ENCODE measurements around the gene NDUFB7. TPM values are rescaled to one million over a fixed set of nuclear protein-coding genes. Genes with fewer than 3 reads are reported as not detected.
"Not testable (repeated sequence)": the region's sequence is repeated elsewhere in the genome, so short reads cannot be mapped to it uniquely, and the experiment has no call there.

Gene NDUFB7
- polyA plus RNA-seq, 1 of the 3 experiments (the other 2 are of a cell fraction) = 465 TPM

DNA sequence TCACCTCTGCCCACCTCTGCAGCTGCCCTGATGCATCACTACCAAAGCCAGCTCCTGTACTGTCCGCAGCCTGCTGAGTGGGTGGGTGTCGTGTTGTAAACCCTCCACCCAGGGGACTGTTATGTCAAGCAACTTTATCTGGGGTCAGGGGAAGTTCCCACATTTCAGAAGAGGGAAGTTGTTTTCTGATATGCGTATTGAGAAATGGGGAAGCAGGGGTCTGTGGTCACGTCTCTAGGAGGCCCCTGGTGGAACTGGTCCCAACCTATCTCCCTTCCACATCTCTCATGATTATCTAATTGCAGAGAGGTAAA is 42.2 kb upstream of the NDUFB7 start:
- no peaks in the 10 kb centered on the region for H3K9me2 ChIP-seq
- no peak for DNase-seq
- no peak for TF ChIP-seq RXRA (IDR thresholded peaks at IDR 0.05; ENCODE audit: borderline replicate concordance, low read depth)
- no peak for TF ChIP-seq YY1 (IDR thresholded peaks at IDR 0.05; ENCODE audit: low read depth)
- TF ChIP-seq, protein P1, sequence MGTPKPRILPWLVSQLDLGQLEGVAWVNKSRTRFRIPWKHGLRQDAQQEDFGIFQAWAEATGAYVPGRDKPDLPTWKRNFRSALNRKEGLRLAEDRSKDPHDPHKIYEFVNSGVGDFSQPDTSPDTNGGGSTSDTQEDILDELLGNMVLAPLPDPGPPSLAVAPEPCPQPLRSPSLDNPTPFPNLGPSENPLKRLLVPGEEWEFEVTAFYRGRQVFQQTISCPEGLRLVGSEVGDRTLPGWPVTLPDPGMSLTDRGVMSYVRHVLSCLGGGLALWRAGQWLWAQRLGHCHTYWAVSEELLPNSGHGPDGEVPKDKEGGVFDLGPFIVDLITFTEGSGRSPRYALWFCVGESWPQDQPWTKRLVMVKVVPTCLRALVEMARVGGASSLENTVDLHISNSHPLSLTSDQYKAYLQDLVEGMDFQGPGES (IDR thresholded peaks at IDR 0.05; ENCODE audit: low read depth, low read length) = no peak
- TF ChIP-seq ELF1 (IDR thresholded peaks at IDR 0.05) = no peak
- no peak for TF ChIP-seq FOXJ3 (CRISPR knock-in tag; IDR thresholded peaks at IDR 0.05)
- no peak for TF ChIP-seq TAF1 (IDR thresholded peaks at IDR 0.05; ENCODE audit: borderline replicate concordance, low read depth, low read length)
- CTCF ChIA-PET = no interaction called here
- peaks cover 4% of the 10 kb centered on the region; the same call in 1 of the 2 replicates for H3K9me3 ChIP-seq
- H3K27me3 ChIP-seq (ENCODE audit: insufficient read depth) = peaks cover 5% of the 10 kb centered on the region
- H3K27ac ChIP-seq (ENCODE audit: low read depth in 2 of 2, low read length in 1 of 2) = no peak overlapping the region
- no peaks in the 10 kb centered on the region for H3F3A ChIP-seq (replicated peaks; ENCODE audit: insufficient read depth)
- no peak overlapping the region for H3K4me3 ChIP-seq (ENCODE audit: low read depth in 2 of 2, low read length in 1 of 2)
- no peak overlapping the region for H3K9ac ChIP-seq
- POLR2A ChIA-PET = no interaction called here
- no peaks in the 10 kb centered on the region for H3K79me2 ChIP-seq (ENCODE audit: insufficient read depth)
- WGBS (ENCODE audit: low lambda C conversion rate) = 7% methylated on average over 4 of the region's 4 CpGs
- H4K20me1 ChIP-seq (ENCODE audit: insufficient read depth) = no peaks in the 10 kb centered on the region
- no peak overlapping the region for H2AFZ ChIP-seq (ENCODE audit: low read depth)
- H3K4me2 ChIP-seq = no peak overlapping the region
- no peaks in the 10 kb centered on the region for H3K4me1 ChIP-seq (ENCODE audit: control insufficient read depth in 1 of 2, insufficient read depth in 2 of 2, low read depth in 1 of 2, low read length in 1 of 2)
- no peaks in the 10 kb centered on the region for H3K36me3 ChIP-seq (replicated peaks in 1 of 2; ENCODE audit: control insufficient read depth in 1 of 2, insufficient read depth in 2 of 2, low read length in 1 of 2)

DNA sequence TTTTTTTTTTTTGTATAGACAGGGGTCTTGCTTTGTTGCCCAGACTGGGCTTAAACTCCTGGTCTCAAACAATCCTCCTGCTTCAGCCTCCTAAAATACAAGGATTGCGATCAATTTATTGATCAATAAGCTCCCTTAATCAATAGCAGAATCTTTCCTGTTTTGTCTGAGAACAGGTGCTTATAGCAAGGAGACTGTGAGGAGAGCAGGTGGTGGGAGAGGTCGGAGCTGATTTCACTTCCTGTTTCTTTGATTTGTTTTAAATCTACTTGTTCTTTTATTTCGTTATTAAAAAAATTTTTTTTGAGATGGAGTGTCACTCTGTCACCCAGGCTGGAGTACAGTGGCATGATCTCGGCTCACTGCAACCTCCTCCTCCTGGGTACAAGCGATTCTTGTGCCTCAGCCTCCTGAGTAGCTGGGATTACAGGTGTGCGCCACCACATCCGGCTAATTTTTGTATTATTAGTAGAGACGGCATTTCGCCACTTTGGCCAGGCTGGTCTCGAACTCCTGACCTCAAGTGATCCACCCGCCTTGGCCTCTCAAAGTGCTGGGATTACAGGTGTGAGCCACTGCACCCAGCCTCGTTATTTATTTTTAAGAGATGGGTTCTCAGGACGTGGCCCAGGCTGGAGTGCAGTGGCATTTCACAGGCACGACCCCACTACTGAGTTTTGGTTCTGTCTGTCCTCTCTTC is 41.7 kb upstream of the NDUFB7 start:
- H3K36me3 ChIP-seq (replicated peaks in 1 of 2; ENCODE audit: control insufficient read depth in 1 of 2, insufficient read depth in 2 of 2, low read length in 1 of 2); H3K27me3 ChIP-seq (ENCODE audit: insufficient read depth); H4K20me1 ChIP-seq (ENCODE audit: insufficient read depth); H3K4me2 ChIP-seq; H3K79me2 ChIP-seq (ENCODE audit: insufficient read depth); H3F3A ChIP-seq (replicated peaks; ENCODE audit: insufficient read depth); H3K4me1 ChIP-seq (ENCODE audit: control insufficient read depth in 1 of 2, insufficient read depth in 2 of 2, low read depth in 1 of 2, low read length in 1 of 2); POLR2A ChIA-PET; H3K9me3 ChIP-seq; H3K27ac ChIP-seq (ENCODE audit: low read depth in 2 of 2, low read length in 1 of 2); H2AFZ ChIP-seq (ENCODE audit: low read depth); H3K9ac ChIP-seq; H3K9me2 ChIP-seq; DNase-seq; CTCF ChIA-PET; H3K4me3 ChIP-seq (ENCODE audit: low read depth in 2 of 2, low read length in 1 of 2): not testable (repeated sequence)
- 10% methylated on average over 14 of the region's 14 CpGs for WGBS (ENCODE audit: low lambda C conversion rate)

DNA sequence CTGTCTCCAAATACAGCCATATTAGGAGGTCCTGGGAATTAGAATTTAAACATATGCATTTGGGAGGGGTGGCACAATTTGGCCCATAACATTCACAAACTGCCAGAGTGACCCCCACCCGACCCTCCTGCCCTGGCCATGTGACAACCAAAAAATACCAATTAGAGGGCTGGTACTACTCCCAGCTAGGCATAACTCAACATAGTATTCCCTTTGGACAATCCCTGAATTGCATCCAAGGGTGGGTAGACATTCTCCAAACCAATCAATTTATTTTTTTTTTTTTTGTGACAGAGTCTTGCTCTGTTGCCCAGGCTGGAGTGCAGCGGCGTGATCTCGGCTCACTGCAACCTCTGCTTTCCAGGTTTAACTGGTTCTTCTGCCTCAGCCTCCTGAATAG is 40.8 kb upstream of the NDUFB7 start:
- no peak for DNase-seq
- no peaks in the 10 kb centered on the region for H3K9me2 ChIP-seq
- H2AFZ ChIP-seq (ENCODE audit: low read depth) = no peak overlapping the region
- no peaks in the 10 kb centered on the region for H4K20me1 ChIP-seq (ENCODE audit: insufficient read depth)
- H3K27me3 ChIP-seq (ENCODE audit: insufficient read depth) = peaks cover 5% of the 10 kb centered on the region
- ChIA-PET CTCF (no interaction called here), POLR2A (no interaction called here)
- H3K9me3 ChIP-seq = no peaks in the 10 kb centered on the region
- H3K4me2 ChIP-seq = no peak overlapping the region
- H3K4me1 ChIP-seq (ENCODE audit: control insufficient read depth in 1 of 2, insufficient read depth in 2 of 2, low read depth in 1 of 2, low read length in 1 of 2) = no peaks in the 10 kb centered on the region
- H3K36me3 ChIP-seq (replicated peaks in 1 of 2; ENCODE audit: control insufficient read depth in 1 of 2, insufficient read depth in 2 of 2, low read length in 1 of 2) = no peaks in the 10 kb centered on the region
- no peak overlapping the region for H3K4me3 ChIP-seq (ENCODE audit: low read depth in 2 of 2, low read length in 1 of 2)
- TF ChIP-seq CHD2 (IDR thresholded peaks at IDR 0.05; ENCODE audit: low read length, partially characterized antibody) (no peak), SMC3 (IDR thresholded peaks at IDR 0.05; ENCODE audit: low read depth, low read length) (no peak), FOXM1 (IDR thresholded peaks at IDR 0.05; ENCODE audit: low read depth) (no peak), MXI1 (IDR thresholded peaks at IDR 0.05; ENCODE audit: low read depth, low read length) (no peak), TEAD4 (IDR thresholded peaks at IDR 0.05; ENCODE audit: borderline replicate concordance, insufficient read depth) (no peak), RAD21 (IDR thresholded peaks at IDR 0.05; ENCODE audit: low read length) (no peak), TAF1 (IDR thresholded peaks at IDR 0.05; ENCODE audit: borderline replicate concordance, low read depth, low read length) (no peak), GATA2 (CRISPR knock-in tag; IDR thresholded peaks at IDR 0.05) (no peak)
- TF ChIP-seq, protein P2, sequence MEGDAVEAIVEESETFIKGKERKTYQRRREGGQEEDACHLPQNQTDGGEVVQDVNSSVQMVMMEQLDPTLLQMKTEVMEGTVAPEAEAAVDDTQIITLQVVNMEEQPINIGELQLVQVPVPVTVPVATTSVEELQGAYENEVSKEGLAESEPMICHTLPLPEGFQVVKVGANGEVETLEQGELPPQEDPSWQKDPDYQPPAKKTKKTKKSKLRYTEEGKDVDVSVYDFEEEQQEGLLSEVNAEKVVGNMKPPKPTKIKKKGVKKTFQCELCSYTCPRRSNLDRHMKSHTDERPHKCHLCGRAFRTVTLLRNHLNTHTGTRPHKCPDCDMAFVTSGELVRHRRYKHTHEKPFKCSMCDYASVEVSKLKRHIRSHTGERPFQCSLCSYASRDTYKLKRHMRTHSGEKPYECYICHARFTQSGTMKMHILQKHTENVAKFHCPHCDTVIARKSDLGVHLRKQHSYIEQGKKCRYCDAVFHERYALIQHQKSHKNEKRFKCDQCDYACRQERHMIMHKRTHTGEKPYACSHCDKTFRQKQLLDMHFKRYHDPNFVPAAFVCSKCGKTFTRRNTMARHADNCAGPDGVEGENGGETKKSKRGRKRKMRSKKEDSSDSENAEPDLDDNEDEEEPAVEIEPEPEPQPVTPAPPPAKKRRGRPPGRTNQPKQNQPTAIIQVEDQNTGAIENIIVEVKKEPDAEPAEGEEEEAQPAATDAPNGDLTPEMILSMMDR (IDR thresholded peaks at IDR 0.05) = no peak
- TF ChIP-seq, protein P3, sequence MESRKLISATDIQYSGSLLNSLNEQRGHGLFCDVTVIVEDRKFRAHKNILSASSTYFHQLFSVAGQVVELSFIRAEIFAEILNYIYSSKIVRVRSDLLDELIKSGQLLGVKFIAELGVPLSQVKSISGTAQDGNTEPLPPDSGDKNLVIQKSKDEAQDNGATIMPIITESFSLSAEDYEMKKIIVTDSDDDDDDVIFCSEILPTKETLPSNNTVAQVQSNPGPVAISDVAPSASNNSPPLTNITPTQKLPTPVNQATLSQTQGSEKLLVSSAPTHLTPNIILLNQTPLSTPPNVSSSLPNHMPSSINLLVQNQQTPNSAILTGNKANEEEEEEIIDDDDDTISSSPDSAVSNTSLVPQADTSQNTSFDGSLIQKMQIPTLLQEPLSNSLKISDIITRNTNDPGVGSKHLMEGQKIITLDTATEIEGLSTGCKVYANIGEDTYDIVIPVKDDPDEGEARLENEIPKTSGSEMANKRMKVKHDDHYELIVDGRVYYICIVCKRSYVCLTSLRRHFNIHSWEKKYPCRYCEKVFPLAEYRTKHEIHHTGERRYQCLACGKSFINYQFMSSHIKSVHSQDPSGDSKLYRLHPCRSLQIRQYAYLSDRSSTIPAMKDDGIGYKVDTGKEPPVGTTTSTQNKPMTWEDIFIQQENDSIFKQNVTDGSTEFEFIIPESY (IDR thresholded peaks at IDR 0.05; ENCODE audit: borderline replicate concordance, low read depth) = no peak
- H3K27ac ChIP-seq (ENCODE audit: low read depth in 2 of 2, low read length in 1 of 2) = no peak overlapping the region
- no peaks in the 10 kb centered on the region for H3K79me2 ChIP-seq (ENCODE audit: insufficient read depth)
- WGBS (ENCODE audit: low lambda C conversion rate) = 7% methylated on average over 4 of the region's 4 CpGs
- no peaks in the 10 kb centered on the region for H3F3A ChIP-seq (replicated peaks; ENCODE audit: insufficient read depth)
- no peak overlapping the region for H3K9ac ChIP-seq
